Hepatocyte (in vitro differentiated cells): ENCODE data around the gene PTPN13.

Experiments used
- CTCF ChIP-seq: fragments of 200-600 bp; sonication (generic); IDR thresholded peaks from 2 replicates; pipeline ENCODE4 v1.5.1; 2016; ENCODE audit warnings: antibody characterized with exemption, mild to moderate bottlenecking; ENCODE audit not compliant: poor library complexity
- EZH2 ChIP-seq: fragments of 200-600 bp; sonication (generic); IDR thresholded peaks from 2 replicates; pipeline ENCODE4 v1.6.1; 2016; ENCODE audit warnings: antibody characterized with exemption, mild to moderate bottlenecking, borderline replicate concordance

DNA sequence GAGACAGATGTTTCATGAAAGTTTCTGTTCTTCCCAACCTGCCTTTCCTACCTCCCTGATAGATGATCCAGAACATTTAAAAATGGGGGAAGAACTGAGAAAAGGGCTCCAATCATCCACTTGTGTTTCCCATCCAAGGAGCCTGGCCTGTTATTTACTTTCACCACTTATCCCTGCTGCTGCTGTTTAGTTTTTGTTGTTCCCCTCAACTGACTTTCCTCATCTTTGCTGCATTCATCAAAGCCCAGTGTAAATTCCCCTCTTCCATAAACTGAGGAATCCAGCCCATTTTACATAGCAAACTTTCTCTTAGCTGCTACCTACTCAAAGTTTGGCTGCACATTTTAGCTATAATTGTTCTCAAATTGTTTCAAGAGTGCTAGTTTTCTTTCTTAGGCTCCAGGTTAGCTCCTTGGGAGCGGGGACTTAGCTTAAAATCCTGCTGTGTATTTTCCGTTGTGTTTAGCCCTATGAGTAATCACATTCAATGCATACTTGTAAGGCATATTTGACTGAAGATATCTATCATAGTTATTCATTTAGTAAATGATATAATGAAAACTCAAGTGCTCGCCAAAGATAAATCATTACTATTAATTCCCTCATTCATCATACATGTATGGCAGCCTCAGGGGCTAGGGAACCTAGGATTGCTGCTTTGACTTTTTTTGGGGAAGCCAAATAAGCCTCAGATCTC, 1.4 kb upstream of the PTPN13 start:
- TF ChIP-seq EZH2 (no peak), CTCF (no peak)
